KMS-11 (cell line): Measurements from ENCODE around the gene KHSRP.
A peak's percentile ranks its signal among the peaks of the same experiment; 100 is the strongest.

Experiments
- H2AFZ ChIP-seq: fragments of 200-600 bp; sonication (generic); 2 replicates; pipeline ENCODE4 v1.6.1; 2016; ENCODE audit warnings: antibody characterized with exemption, mixed run types, low read depth
- H3K27ac ChIP-seq: fragments of 200-600 bp; sonication (generic); 2 replicates; pipeline ENCODE4 v1.6.1; 2016; ENCODE audit warnings: mild to moderate bottlenecking, mixed run types
- H3K27me3 ChIP-seq: fragments of 200-600 bp; sonication (generic); 2 replicates; pipeline ENCODE4 v1.6.1; 2017; ENCODE audit warnings: mild to moderate bottlenecking, low read depth, mixed run types, moderate library complexity; ENCODE audit not compliant: insufficient read depth
- H3K36me3 ChIP-seq: fragments of 200-600 bp; sonication (generic); 2 replicates; pipeline ENCODE4 v1.6.1; 2017; ENCODE audit warnings: mild to moderate bottlenecking, mixed run types; ENCODE audit not compliant: insufficient read depth
- H3K4me1 ChIP-seq: fragments of 200-600 bp; sonication (generic); 2 replicates; pipeline ENCODE4 v1.6.1; 2016; ENCODE audit warnings: mild to moderate bottlenecking, low read depth, mixed run types; ENCODE audit not compliant: poor library complexity, severe bottlenecking
- H3K4me2 ChIP-seq: fragments of 200-600 bp; sonication (generic); 2 replicates; pipeline ENCODE4 v1.7.0; 2016; ENCODE audit warnings: mild to moderate bottlenecking, mixed run types
- H3K4me3 ChIP-seq: fragments of 200-600 bp; sonication (generic); IDR thresholded peaks from 2 replicates; pipeline ENCODE4 v1.6.1; 2017; ENCODE audit warnings: low read depth, low read length, mixed read lengths; ENCODE audit not compliant: insufficient read depth
- H3K79me2 ChIP-seq: fragments of 200-600 bp; sonication (generic); 2 replicates; pipeline ENCODE4 v1.6.1; 2016; ENCODE audit warnings: low read depth, mixed run types; ENCODE audit not compliant: insufficient read depth
- H3K9ac ChIP-seq: fragments of 200-600 bp; sonication (generic); 2 replicates; pipeline ENCODE4 v1.6.1; 2016; ENCODE audit warnings: mild to moderate bottlenecking, mixed run types
- H4K20me1 ChIP-seq: fragments of 200-600 bp; sonication (generic); 2 replicates; pipeline ENCODE4 v1.6.1; 2016; ENCODE audit warnings: mild to moderate bottlenecking, mixed run types; ENCODE audit not compliant: insufficient read depth
- CTCF ChIP-seq: fragments of 200-600 bp; sonication (generic); conservative IDR thresholded peaks from 2 replicates; pipeline ENCODE4 v1.6.1; 2017; ENCODE audit warnings: low read depth, mild to moderate bottlenecking, antibody characterized with exemption, low read length, moderate library complexity, mixed read lengths

The KHSRP gene

GRCh38 chr19:6392221-6393073 lies 32.2 kb downstream of the KHSRP start:
- peak overlapping the region; percentile 68 for H3K4me2 ChIP-seq
- H4K20me1 ChIP-seq = no peaks in the 10 kb centered on the region
- peak overlapping the region; percentile 77 for H3K9ac ChIP-seq
- H3K27me3 ChIP-seq = no peaks in the 10 kb centered on the region
- no peaks in the 10 kb centered on the region; the same call in 1 of the 2 replicates for H3K36me3 ChIP-seq
- TF ChIP-seq CTCF = no peak
- peak overlapping the region; percentile 75 for H3K27ac ChIP-seq
- no peak overlapping the region for H3K4me3 ChIP-seq
- peaks cover 12% of the 10 kb centered on the region for H3K4me1 ChIP-seq
- peak overlapping the region; percentile 97 for H2AFZ ChIP-seq
- peaks cover 13% of the 10 kb centered on the region; the same call in 1 of the 2 replicates for H3K79me2 ChIP-seq

GRCh38 chr19:6387372-6387771 lies 37.2 kb downstream of the KHSRP start:
- Histone ChIP-seq H3K36me3 (no peaks in the 10 kb centered on the region; the same call in 1 of the 2 replicates), H2AFZ (no peak overlapping the region), H3K4me1 (peaks cover 7% of the 10 kb centered on the region), H3K4me2 (no peak overlapping the region), H3K9ac (no peak overlapping the region), H4K20me1 (no peaks in the 10 kb centered on the region), H3K79me2 (peaks cover 8% of the 10 kb centered on the region; the same call in 1 of the 2 replicates), H3K27ac (no peak overlapping the region), H3K4me3 (no peak overlapping the region), H3K27me3 (no peaks in the 10 kb centered on the region)
- no peak for TF ChIP-seq CTCF

GRCh38 chr19:6384381-6384780 lies 40.2 kb downstream of the KHSRP start:
- H3K9ac ChIP-seq = no peak overlapping the region
- H3K27me3 ChIP-seq = no peaks in the 10 kb centered on the region
- no peak for TF ChIP-seq CTCF
- H3K79me2 ChIP-seq = no peaks in the 10 kb centered on the region
- H3K4me2 ChIP-seq = no peak overlapping the region
- H3K27ac ChIP-seq = no peak overlapping the region
- H4K20me1 ChIP-seq = no peaks in the 10 kb centered on the region
- H3K4me3 ChIP-seq = no peak overlapping the region
- no peaks in the 10 kb centered on the region for H3K4me1 ChIP-seq
- no peak overlapping the region for H2AFZ ChIP-seq
- H3K36me3 ChIP-seq = no peaks in the 10 kb centered on the region; the same call in 1 of the 2 replicates

- Histone ChIP-seq H3K4me1 (peaks cover under 1% of the 10 kb centered on the region), H3K27ac (no peak overlapping the region), H3K36me3 (no peaks in the 10 kb centered on the region; the same call in 1 of the 2 replicates), H3K4me2 (no peak overlapping the region), H3K27me3 (no peaks in the 10 kb centered on the region), H3K4me3 (no peak overlapping the region), H3K9ac (no peak overlapping the region), H2AFZ (no peak overlapping the region), H3K79me2 (no peaks in the 10 kb centered on the region), H4K20me1 (no peaks in the 10 kb centered on the region)
- no peak for TF ChIP-seq CTCF
These were observed 41.4 kb downstream of the KHSRP start for GRCh38 chr19:6383188-6383587.
